ENCODE results near the gene PALLD.
A peak's percentile ranks its signal among the peaks of the same experiment; 100 is the strongest.

The PALLD gene

GRCh38 chr4:168880072-168880675, 383.3 kb downstream of the PALLD start:
- POLR2A ChIA-PET: interaction anchor here (0.5 kb wide), 1 partner anchor 50 kb away, joined by 9 read pairs; no protein-coding TSS in a partner anchor
- peaks cover 0 to 41% of the 10 kb centered on the region in 2 experiments; a peak in 2 of 3 replicates for H3K36me3 ChIP-seq (ENCODE audit: control insufficient read depth in 2 of 2, insufficient read depth in 1 of 2, low read length in 2 of 2)

GRCh38 chr4:168880811-168881595, 384.2 kb downstream of the PALLD start:
- Histone ChIP-seq H3K4me1 (ENCODE audit: control insufficient read depth, insufficient read depth, low read length) (no peaks in the 10 kb centered on the region), H3K9me3 (ENCODE audit: control insufficient read depth, insufficient read depth, low read depth, low read length) (no peaks in the 10 kb centered on the region), H3K36me3 (ENCODE audit: control insufficient read depth in 2 of 2, insufficient read depth in 1 of 2, low read length in 2 of 2) (peaks cover 0 to 46% of the 10 kb centered on the region in 2 experiments; a peak in 2 of 3 replicates), H3K4me3 (ENCODE audit: low read depth, low read length) (no peak overlapping the region), H3K27ac (ENCODE audit: extremely low read depth, low read depth, low read length) (no peak overlapping the region)
- ChIA-PET POLR2A (no interaction called here), CTCF (no interaction called here)
- TF ChIP-seq ZNF132 (tag by site-specific recombination; IDR thresholded peaks at IDR 0.05; ENCODE audit: borderline replicate concordance): no peak
- TF ChIP-seq ZNF529 (tag by site-specific recombination; IDR thresholded peaks at IDR 0.05; ENCODE audit: insufficient replicate concordance): no peak
- TF ChIP-seq KLF9 (tag by site-specific recombination; IDR thresholded peaks at IDR 0.05; ENCODE audit: low read depth): no peak
- TF ChIP-seq ZNF114 (tag by site-specific recombination; IDR thresholded peaks at IDR 0.05): no peak
- TF ChIP-seq, protein P1, sequence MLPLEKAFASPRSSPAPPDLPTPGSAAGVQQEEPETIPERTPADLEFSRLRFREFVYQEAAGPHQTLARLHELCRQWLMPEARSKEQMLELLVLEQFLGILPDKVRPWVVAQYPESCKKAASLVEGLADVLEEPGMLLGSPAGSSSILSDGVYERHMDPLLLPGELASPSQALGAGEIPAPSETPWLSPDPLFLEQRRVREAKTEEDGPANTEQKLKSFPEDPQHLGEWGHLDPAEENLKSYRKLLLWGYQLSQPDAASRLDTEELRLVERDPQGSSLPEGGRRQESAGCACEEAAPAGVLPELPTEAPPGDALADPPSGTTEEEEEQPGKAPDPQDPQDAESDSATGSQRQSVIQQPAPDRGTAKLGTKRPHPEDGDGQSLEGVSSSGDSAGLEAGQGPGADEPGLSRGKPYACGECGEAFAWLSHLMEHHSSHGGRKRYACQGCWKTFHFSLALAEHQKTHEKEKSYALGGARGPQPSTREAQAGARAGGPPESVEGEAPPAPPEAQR (tag by site-specific recombination; IDR thresholded peaks at IDR 0.05): no peak
- TF ChIP-seq, protein P2, sequence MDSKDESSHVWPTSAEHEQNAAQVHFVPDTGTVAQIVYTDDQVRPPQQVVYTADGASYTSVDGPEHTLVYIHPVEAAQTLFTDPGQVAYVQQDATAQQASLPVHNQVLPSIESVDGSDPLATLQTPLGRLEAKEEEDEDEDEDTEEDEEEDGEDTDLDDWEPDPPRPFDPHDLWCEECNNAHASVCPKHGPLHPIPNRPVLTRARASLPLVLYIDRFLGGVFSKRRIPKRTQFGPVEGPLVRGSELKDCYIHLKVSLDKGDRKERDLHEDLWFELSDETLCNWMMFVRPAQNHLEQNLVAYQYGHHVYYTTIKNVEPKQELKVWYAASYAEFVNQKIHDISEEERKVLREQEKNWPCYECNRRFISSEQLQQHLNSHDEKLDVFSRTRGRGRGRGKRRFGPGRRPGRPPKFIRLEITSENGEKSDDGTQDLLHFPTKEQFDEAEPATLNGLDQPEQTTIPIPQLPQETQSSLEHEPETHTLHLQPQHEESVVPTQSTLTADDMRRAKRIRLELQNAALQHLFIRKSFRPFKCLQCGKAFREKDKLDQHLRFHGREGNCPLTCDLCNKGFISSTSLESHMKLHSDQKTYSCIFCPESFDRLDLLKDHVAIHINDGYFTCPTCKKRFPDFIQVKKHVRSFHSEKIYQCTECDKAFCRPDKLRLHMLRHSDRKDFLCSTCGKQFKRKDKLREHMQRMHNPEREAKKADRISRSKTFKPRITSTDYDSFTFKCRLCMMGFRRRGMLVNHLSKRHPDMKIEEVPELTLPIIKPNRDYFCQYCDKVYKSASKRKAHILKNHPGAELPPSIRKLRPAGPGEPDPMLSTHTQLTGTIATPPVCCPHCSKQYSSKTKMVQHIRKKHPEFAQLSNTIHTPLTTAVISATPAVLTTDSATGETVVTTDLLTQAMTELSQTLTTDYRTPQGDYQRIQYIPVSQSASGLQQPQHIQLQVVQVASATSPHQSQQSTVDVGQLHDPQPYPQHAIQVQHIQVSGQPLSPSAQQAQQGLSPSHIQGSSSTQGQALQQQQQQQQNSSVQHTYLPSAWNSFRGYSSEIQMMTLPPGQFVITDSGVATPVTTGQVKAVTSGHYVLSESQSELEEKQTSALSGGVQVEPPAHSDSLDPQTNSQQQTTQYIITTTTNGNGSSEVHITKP (tag by site-specific recombination; IDR thresholded peaks at IDR 0.05): no peak
- TF ChIP-seq, protein P3, sequence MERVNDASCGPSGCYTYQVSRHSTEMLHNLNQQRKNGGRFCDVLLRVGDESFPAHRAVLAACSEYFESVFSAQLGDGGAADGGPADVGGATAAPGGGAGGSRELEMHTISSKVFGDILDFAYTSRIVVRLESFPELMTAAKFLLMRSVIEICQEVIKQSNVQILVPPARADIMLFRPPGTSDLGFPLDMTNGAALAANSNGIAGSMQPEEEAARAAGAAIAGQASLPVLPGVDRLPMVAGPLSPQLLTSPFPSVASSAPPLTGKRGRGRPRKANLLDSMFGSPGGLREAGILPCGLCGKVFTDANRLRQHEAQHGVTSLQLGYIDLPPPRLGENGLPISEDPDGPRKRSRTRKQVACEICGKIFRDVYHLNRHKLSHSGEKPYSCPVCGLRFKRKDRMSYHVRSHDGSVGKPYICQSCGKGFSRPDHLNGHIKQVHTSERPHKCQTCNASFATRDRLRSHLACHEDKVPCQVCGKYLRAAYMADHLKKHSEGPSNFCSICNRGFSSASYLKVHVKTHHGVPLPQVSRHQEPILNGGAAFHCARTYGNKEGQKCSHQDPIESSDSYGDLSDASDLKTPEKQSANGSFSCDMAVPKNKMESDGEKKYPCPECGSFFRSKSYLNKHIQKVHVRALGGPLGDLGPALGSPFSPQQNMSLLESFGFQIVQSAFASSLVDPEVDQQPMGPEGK (tag by site-specific recombination; IDR thresholded peaks at IDR 0.05): no peak
- no peak for TF ChIP-seq ZNF777 (tag by site-specific recombination; IDR thresholded peaks at IDR 0.05; ENCODE audit: borderline replicate concordance)
- TF ChIP-seq KLF10 (tag by site-specific recombination; IDR thresholded peaks at IDR 0.05): no peak

More at GRCh38 chr4:168880072-168880675, 383.3 kb downstream of the PALLD start:
- Histone ChIP-seq H3K4me1 (ENCODE audit: control insufficient read depth, insufficient read depth, low read length) (no peaks in the 10 kb centered on the region), H3K9me3 (ENCODE audit: control insufficient read depth, insufficient read depth, low read depth, low read length) (no peaks in the 10 kb centered on the region), H3K4me3 (ENCODE audit: low read depth, low read length) (no peak overlapping the region), H3K27ac (ENCODE audit: extremely low read depth, low read depth, low read length) (no peak overlapping the region)
- no peak for TF ChIP-seq ZNF280D (tag by site-specific recombination; IDR thresholded peaks at IDR 0.05)
- peak; percentile 19; the same call in 1 of the 2 replicates for TF ChIP-seq PRDM4 (tag by site-specific recombination; IDR thresholded peaks at IDR 0.05)
- no peak for TF ChIP-seq ZNF274 (IDR thresholded peaks at IDR 0.05; ENCODE audit: low read length)
- TF ChIP-seq ZNF274 (tag by site-specific recombination; IDR thresholded peaks at IDR 0.05; ENCODE audit: borderline replicate concordance): no peak
- TF ChIP-seq OSR2 (tag by site-specific recombination; IDR thresholded peaks at IDR 0.05): peak; percentile 49; the same call in 1 of the 2 replicates
- no peak for TF ChIP-seq ZNF548 (tag by site-specific recombination; IDR thresholded peaks at IDR 0.05)
- TF ChIP-seq ZNF311 (tag by site-specific recombination; IDR thresholded peaks at IDR 0.05; ENCODE audit: borderline replicate concordance): no peak
- CTCF ChIA-PET: no interaction called here

All from HEK293 (cell line).